ENCODE data around the gene ITSN1.

Gene ITSN1

DNA sequence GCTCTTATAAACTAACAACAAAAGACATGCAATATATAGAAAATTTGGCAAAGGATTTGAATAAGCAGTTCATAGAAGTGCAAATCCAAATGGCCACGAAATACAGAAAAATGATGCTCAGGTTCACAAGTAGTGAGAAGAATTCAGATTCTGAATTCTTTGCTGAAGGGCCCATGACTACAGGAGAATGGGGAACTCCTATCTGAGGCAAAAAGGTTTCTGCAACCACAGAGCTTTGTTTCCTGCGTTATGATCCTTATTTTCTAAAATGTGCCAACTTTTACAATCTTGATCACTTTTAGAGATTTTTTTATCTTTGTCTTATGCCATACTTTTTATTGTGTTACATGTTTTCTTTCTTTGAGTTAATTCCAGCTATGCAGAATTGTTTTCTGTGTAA, 91.3 kb downstream of the ITSN1 start:
- DNase-seq: no peak

DNA sequence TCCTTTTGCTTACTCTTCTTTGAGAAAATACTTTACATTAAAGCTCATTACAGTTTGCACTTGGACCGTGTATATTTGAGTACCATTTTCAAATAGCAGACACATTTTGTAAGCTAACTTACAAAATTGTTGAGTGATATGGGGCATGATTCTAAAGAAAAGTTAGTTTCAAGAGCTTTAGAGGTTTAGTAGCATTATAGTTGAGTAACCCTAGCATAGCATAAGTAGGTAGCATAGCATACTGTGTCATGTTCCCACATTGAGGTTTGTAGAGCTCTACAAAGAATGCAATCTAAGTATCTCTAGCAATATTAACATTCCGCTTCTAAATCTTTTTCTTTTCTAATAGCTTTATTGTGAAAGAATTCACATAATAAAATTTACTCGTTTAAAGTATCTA, 92.0 kb downstream of the ITSN1 start:
- no peak for DNase-seq

DNA sequence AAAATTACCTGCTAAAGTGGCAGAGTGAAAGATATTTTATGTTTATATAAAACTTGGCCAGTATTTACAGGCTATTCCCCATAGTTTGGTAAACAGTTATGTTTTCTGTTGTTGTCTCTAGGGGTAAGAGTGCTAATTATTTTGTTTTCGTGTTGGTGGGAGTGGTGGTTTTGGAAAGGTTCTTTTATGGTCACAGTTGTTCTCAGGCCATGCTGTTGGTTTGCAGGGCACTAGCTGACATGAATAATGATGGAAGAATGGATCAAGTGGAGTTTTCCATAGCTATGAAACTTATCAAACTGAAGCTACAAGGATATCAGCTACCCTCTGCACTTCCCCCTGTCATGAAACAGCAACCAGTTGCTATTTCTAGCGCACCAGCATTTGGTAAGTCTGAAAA, 92.5 kb downstream of the ITSN1 start:
- no peak for DNase-seq

DNA sequence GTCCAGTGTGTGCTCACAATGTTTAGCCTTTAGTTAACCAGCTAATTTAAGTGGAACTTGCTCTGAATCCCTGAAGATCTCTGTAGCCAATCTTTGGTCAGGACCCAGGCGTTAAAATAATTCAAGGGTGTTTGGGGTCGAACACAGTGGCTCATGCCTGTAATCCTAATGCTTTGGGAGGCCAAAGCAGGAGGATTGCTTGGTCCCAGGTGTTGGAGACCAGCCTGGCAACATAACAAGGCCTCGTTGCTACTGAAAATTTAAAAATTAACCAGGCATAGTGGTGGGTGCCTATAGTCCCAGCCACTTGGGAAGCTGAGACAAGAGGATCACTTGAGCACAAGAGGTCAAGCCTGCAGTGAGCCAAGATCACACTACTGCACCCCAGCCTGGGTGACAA, 94.3 kb downstream of the ITSN1 start:
- no peak for DNase-seq

DNA sequence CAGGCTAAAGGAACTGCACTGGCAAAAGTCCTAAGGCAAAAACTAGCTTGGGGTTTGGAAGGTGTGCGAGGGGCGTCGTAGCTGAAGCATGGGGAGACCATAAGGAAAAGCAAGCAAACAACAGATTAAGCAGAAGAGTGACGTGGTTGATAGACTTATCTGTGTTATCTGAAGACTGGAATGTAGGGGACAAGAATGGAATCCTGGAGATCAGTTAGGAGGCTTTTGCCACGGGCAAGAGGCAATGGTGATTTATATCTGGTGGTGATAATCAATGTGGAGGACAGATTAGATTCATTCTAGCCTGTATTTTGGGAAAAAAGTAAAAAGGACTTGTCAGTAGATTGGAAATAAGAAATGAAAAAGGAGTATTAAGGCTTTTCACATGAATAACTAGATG, 97.4 kb downstream of the ITSN1 start:
- DNase-seq: no peak

DNA sequence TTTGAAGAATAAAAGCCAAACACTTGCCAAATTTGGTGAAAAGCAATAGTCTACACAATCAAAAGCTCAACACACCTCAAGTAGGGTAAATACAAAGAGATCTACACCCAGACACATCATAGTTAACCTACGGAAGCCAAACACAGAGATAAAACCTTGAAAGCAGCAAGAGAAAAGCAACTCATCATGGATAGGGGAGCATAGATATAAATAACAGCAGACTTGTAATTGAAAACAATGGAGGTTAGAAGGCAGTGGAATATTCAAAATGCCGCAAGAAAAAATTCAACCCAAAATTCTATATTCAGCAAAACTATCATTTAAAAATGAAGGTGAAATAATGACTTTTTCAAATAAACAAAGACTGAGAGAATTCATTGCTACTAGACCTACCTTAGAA, 105.1 kb downstream of the ITSN1 start:
- DNase-seq: no peak

DNA sequence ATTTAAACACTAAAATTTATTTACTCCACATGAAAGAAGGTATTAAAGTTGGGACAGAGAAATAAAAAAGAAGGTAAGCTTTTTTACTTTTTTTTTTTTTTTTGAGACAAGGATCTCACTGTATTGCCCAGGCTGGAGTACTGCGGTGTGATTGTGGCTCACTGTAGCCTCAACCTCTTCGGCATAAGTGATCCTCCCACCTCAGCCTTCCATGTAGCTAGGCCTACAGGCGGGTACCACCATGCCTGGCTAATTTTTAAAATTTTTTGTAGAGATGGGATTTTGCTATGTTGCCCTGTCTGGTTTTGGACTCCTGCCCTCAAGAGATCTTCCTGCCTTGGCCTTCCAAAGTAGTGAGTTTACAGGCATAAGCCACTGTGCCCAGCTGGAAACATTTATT, 106.6 kb downstream of the ITSN1 start:
- DNase-seq: no peak

DNA sequence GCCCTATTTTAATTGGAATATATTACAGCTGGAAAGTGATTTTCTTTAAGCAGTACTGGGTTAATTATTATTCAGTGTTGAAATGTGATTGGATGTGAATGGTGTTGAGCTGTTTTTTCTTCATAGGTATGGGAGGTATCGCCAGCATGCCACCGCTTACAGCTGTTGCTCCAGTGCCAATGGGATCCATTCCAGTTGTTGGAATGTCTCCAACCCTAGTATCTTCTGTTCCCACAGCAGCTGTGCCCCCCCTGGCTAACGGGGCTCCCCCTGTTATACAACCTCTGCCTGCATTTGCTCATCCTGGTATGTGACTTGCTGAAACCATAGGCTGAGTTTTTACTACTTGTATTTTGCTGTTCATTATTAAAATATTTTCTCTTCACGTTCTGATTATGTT, 107.7 kb downstream of the ITSN1 start:
- no peak for DNase-seq

DNA sequence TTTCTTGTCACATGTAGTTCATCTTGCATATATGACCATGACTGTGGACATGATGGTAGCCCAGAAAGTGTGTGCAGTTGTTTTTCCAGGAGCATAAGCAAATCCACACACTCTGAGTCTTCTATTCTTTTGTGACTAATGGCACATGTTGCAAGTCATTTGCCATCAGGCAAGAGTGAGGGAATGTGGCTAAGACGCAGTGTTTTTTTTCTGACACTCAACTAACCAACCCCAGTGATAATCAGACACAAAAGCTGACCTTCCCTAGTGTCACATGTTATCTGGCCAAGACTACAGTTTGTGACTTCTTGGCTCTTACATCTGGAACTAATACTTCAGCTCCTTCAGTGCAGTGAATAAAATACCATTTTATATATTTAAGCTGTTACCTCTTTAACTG, 108.8 kb downstream of the ITSN1 start:
- DNase-seq: no peak

DNA sequence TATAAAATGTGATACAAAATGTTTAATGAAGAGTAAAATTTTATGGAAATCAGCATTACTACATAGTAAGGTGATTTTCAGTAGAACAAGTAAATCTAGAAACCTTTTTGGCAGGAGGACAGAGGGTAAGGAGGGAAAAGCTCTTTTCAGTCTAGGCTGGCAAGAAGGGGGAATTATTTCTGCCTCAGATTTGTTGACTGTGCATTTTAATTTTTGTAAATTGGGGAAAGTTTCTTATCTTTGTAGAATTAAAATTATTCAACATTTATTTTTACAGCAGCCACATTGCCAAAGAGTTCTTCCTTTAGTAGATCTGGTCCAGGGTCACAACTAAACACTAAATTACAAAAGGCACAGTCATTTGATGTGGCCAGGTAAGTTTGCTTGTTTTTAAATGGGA, 109.2 kb downstream of the ITSN1 start:
- no peak for DNase-seq

DNA sequence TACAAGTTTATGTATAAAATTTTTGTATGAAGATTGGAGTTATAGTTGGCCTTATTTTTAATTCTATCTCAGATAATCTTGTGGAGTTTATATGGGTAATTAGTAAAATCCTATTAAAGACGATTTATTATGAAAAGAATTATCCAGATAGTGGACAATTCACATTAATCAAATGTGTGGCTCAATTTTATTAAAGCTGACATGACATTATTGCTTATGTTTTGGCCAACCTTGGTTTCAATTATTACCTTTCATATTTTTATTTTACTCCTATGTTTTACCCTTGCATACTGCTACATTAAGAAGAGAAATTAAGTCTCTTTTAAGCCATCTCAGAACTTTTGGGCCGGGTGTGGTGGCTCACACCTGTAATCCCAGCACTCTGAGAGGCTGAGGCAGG, 110.0 kb downstream of the ITSN1 start:
- DNase-seq: no peak

DNA sequence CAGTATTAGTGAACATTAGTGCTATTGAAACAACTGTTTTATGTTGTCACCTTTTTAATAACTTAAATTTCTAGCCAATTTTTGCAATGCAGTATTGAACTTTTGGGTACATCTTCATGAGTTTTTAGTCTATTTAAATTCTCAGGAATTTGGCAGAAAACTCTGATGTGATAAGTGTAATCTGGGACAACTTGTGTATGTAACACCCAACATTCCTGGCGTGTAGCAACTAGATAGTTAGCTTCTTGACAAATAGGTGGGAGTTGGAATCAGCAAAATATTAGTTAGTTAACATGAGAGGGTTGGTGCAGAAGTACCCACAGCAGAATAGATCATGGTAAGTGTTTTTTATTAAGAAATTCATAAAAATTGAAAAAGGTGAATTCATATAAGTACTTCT, 111.6 kb downstream of the ITSN1 start:
- no peak for DNase-seq

DNA sequence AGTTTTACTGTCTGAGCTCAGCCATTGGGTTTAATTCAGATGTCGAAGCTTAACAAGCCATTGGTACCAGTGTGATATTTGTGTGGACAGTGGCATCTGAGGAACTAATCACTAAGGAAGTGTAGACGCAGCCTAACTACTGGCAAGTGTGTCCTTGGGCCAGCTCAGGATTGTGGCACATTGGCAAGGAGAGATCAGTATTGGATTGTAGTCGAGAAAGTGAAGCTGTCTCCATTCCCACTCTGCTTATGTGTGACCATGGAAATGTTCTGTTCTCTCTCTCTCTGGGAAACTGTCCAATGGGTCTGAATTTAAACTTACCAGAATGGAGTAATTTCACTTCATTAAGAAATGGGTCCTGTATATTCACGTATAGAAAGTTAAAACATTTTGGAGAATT, 112.2 kb downstream of the ITSN1 start:
- no peak for DNase-seq

DNA sequence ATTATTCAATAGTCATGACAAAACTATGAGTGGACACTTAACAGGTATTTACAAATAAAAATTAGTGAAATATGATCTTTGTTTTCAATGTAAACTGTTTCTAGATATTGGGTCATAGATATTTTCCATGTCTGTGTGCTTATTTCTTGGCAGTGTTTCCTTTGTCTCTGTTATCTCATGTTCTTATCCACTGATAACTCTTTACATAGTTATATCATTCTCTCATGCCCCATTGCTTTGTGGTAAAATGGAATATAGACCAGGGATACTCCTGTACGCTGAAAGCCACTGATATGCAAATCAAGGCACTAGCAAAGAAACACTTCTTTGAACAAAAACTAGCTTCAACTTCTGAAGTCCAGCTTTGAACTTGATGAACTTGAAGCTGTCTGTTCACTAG, 113.1 kb downstream of the ITSN1 start:
- no peak for DNase-seq

DNA sequence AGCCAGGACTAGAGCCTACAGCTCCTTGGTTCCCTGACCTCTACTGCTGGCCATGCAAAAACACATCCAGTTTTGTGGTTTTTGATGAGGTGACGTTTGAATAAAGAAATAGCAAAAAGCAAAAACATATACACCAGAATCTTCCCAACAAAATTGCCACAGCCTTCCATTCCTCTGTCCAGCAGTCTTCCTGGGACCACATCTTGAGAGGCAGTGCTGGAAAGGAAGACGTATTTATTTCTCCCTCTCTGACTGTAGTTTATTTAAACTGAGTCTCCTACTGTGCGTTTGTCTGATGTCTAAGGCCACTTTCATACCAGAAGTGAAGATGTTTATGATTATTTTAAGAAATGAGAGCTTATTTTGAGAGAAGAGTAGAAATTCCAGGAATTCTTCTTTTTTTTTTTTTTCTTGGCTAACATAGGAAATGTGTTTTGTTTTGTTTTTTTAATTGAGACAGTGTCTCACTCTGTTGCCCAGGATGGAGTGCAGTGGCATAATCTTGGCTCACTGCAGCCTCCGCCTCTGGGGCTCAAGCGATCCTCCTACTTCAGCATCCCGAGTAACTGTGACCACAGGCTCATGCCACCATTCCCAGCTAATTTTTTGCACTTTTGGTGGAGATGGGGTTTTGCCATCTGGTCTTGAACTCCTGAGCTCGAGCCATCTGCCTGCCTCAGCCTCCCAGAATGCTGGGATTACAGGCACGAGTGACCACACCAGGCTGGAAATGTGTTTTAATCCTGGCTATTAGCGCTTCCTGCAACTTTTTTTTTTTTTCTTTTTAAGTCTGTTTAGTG, 118.5 kb downstream of the ITSN1 start:
- no peak for DNase-seq

DNA sequence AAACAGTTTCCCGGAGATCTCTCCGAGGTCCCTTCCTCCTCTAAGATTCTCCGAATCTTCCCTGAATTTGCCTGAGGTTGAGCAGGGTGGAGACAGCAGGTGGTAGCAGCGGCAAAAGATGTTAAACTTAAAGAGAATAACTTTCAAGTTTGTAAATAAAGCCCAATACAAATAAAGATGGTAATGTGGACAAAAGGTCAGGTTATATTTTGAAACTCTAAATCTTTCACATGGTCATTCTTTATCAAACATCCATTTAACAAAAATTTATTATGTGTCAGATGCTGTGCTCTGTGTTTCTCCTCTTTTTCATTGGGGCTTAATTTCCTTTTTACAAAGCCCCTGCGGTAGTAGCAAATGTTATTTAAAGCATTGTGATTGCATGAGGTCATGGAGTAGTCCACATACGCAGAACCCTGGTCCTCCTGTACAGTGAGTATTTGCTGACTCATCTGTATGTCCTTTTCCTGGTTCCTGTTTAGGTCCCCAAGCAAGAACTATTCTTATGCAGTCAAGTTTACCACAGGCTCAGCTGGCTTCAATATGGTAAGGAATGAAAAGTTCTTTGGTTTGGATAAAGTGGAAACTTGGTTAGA, 119.2 kb downstream of the ITSN1 start:
- DNase-seq: no peak

DNA sequence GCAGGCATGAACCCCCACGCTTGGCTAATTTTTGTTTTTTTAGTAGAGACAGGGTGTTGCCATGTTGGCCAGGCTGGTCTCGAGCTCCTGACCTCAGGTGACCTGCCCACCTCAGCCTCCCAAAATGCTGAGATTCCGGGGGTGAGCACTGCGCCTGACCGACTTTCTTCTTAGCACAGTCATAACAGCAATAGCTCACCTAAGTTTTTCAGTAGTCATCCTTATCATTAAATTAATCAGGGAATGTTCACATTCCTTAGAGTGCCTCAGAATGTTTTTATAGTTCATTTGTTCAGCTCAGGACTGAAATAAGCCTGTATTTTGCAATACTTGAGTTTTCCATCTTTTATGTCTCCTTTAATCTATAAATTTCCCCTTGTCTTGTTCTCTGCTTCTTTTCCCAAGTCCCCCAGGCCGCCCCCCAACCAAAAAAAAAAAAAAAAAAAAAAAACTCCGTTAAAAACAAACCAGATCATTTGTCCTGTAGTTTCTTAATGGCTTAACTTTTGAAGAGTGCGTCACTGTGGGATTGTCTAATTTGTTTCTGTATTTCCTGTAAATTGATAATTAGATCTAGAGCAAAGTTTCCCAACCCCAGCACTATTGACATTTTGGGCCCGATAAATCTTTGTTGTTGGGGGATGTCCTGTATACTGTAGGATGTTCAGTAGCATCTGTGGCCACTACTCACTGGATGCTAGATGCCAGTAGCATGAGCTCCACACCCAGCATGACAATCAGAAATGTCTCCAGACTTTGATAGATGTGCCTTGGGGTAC, 120.7 kb downstream of the ITSN1 start:
- no peak for DNase-seq

DNA sequence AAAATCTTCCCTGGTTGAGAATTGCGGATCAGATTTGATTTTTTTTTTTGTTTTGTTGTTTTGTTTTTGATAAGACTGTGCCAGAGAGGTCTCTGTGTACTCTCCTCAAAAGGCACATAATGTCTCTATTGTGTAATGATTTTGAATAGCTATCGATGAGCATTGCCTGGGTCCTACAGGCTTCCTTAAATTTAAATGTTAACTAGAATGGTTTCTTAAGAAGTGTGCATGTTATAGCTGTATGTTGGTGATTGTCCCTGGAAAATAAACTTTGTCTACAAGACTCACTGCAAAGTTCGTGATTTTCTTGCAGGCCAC, 121.2 kb downstream of the ITSN1 start:
- no peak for DNase-seq

DNA sequence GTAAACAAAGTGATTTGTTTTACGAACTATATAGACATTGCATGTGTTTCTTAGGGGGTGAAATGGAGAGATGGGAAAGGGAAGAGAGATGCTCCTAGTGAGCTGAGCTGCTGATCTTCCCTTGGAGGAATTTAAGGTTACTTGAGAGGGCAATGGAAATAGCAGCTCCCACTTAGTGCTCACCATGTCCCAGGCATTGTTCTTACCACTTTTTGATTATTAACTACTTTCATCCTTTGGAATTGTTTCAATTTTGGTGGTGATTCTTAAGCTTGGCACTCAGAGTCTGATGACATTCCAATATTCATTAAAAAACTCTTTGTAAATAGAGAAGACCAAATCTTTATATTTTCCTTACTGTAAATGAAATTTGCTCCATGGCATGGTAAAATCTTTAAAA, 124.9 kb downstream of the ITSN1 start:
- no peak for DNase-seq

DNA sequence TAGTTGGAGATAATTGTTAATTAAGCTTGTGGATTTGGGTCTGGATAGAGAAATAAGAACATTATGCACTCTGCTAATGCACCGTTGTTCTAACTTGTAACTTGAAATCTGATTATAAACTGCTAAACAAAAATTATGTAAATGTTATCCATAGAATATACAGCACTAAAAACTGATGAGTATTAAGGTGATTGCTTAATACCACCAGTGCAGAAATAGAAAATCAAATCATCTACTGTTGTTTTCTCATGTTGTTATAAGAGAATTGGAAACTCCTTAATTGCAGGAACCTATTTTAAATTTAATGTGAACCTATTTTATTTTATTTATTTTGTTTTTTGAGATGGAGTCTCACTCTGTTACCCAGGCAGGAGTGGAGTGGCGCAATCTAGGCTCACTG, 125.7 kb downstream of the ITSN1 start:
- DNase-seq: no peak

DNA sequence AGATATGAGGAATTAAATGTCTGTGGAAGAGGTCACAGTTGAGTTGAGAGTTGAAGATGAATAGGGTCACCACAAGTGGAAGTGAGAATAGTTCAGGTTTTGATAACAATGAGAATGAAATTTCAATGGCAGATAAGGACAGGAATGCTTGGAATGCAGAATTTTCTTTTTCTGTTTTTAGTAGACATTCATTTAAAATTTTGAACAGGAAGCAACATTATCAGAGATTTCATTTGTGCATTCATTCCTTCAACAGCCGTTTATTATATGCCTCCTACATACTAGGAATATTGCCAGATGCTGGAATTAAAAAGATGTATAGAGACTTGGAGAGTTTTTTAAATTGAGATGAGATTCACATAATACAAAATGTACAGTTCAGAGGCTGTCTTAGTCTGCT, 126.8 kb downstream of the ITSN1 start:
- DNase-seq: no peak

DNA sequence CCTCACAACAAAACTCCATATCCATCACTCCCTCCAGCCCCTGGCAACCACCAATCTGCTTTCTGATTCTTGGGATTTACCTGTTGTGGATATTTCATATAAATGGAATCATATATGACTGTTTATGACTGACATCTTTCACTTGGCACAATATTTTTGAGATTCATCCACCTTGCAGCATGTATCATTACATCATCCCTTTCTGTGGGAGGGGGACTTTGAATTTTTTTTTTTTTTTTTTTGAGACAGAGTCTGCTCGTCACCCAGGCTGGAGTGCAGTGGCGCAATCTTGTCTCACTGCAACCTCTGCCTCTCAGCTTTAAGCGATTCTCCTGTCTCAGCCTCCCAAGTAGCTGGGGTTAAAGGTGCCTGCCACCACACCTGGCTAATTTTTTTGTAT, 128.2 kb downstream of the ITSN1 start:
- DNase-seq: no peak

DNA sequence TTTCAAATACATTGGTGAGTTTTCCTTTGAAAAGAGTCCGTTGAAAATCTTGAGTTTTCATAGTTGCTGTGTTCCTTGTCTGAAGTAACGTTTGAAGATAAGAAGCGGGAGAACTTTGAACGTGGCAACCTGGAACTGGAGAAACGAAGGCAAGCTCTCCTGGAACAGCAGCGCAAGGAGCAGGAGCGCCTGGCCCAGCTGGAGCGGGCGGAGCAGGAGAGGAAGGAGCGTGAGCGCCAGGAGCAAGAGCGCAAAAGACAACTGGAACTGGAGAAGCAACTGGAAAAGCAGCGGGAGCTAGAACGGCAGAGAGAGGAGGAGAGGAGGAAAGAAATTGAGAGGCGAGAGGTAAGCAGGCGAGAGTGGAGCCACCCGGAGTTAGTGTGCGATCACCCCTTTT, 129.7 kb downstream of the ITSN1 start:
- no peak for DNase-seq

DNA sequence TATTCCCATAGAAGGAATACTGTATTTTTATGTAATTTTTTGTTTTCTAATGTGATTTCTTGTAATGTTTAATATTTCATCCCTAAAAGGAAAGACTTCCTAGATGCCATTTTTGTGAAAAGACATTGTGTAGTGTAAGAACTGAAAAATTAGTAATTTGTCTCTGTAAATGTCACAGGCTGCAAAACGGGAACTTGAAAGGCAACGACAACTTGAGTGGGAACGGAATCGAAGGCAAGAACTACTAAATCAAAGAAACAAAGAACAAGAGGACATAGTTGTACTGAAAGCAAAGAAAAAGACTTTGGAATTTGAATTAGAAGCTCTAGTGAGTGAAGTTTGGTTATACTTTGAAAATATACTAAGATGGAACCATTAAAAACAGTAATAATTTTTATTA, 132.2 kb downstream of the ITSN1 start:
- no peak for DNase-seq

Measured in GF-D8 (cell line).